Skin epidermis (tissue), 12 donors: Measurements from ENCODE around the gene NR5A2.

Experiments used
- H3K27ac ChIP-seq, 21 experiments: fragments of 200-600 bp; sonication (generic) in 11 of 21; one replicate each; pipeline ENCODE4 v1.5.0; 2020; ENCODE audit warnings: mild to moderate bottlenecking in 3 of 21, inconsistent platforms in 2 of 21, moderate library complexity in 2 of 21
- H3K4me3 ChIP-seq, 7 experiments: fragments of 200-600 bp; sonication (generic) in 2 of 7; one replicate each; pipeline ENCODE4 v1.5.0; 2020; ENCODE audit warnings: inconsistent platforms in 2 of 7, mild to moderate bottlenecking in 2 of 7, moderate library complexity in 1 of 7

The NR5A2 gene

GRCh38 chr1:200053091-200053490 lies 25.6 kb downstream of the NR5A2 start:
- Histone ChIP-seq H3K27ac (no peak overlapping the region), H3K4me3 (no peak overlapping the region)

- H3K4me3 ChIP-seq, result no peak overlapping the region
- no peak overlapping the region for H3K27ac ChIP-seq
Observed at GRCh38 chr1:200053646-200054045, 26.1 kb downstream of the NR5A2 start.

GRCh38 chr1:200058341-200058740 lies 30.8 kb downstream of the NR5A2 start:
- Histone ChIP-seq H3K27ac (no peak overlapping the region), H3K4me3 (no peak overlapping the region)

GRCh38 chr1:200062143-200062542 lies 34.6 kb downstream of the NR5A2 start:
- no peak overlapping the region for H3K4me3 ChIP-seq
- no peak overlapping the region for H3K27ac ChIP-seq

GRCh38 chr1:200072636-200073285 lies 45.3 kb downstream of the NR5A2 start:
- Histone ChIP-seq H3K4me3 (no peak overlapping the region), H3K27ac (no peak overlapping the region)

- Histone ChIP-seq H3K27ac (no peak overlapping the region), H3K4me3 (no peak overlapping the region)
Observed at GRCh38 chr1:200073286-200073637, 45.8 kb downstream of the NR5A2 start.

GRCh38 chr1:200075522-200075921 lies 48.0 kb downstream of the NR5A2 start:
- no peak overlapping the region for H3K4me3 ChIP-seq
- H3K27ac ChIP-seq, result peak overlapping the region in 3 of 21 experiments; percentile 9 to 45 (median 42)

- peak overlapping the region in 2 of 21 experiments; percentile 42 to 45 for H3K27ac ChIP-seq
- H3K4me3 ChIP-seq, result no peak overlapping the region
Observed at GRCh38 chr1:200075938-200076546, 48.5 kb downstream of the NR5A2 start.

- H3K4me3 ChIP-seq, result no peak overlapping the region
- no peak overlapping the region for H3K27ac ChIP-seq
Observed at GRCh38 chr1:200079232-200079940, 51.9 kb downstream of the NR5A2 start.

GRCh38 chr1:200081151-200081968 lies 53.9 kb downstream of the NR5A2 start:
- H3K4me3 ChIP-seq, result no peak overlapping the region
- H3K27ac ChIP-seq, result no peak overlapping the region

GRCh38 chr1:200081969-200082245 lies 54.4 kb downstream of the NR5A2 start:
- Histone ChIP-seq H3K4me3 (no peak overlapping the region), H3K27ac (no peak overlapping the region)

GRCh38 chr1:200082329-200082728 lies 54.8 kb downstream of the NR5A2 start:
- Histone ChIP-seq H3K27ac (no peak overlapping the region), H3K4me3 (no peak overlapping the region)

- H3K27ac ChIP-seq, result no peak overlapping the region
- H3K4me3 ChIP-seq, result no peak overlapping the region
Observed at GRCh38 chr1:200090252-200091159, 63.0 kb downstream of the NR5A2 start.

- Histone ChIP-seq H3K4me3 (no peak overlapping the region), H3K27ac (no peak overlapping the region)
Observed at GRCh38 chr1:200095057-200095577, 67.6 kb downstream of the NR5A2 start.

- Histone ChIP-seq H3K4me3 (no peak overlapping the region), H3K27ac (no peak overlapping the region)
Observed at GRCh38 chr1:200096774-200097173, 69.3 kb downstream of the NR5A2 start.

GRCh38 chr1:200099040-200099439 lies 71.5 kb downstream of the NR5A2 start:
- H3K4me3 ChIP-seq, result no peak overlapping the region
- no peak overlapping the region for H3K27ac ChIP-seq

GRCh38 chr1:200103966-200104583 lies 76.6 kb downstream of the NR5A2 start:
- Histone ChIP-seq H3K4me3 (no peak overlapping the region), H3K27ac (no peak overlapping the region)

- H3K27ac ChIP-seq, result no peak overlapping the region
- H3K4me3 ChIP-seq, result no peak overlapping the region
Observed at GRCh38 chr1:200107004-200107470, 79.5 kb downstream of the NR5A2 start.

GRCh38 chr1:200108659-200109058 lies 81.1 kb downstream of the NR5A2 start:
- no peak overlapping the region for H3K27ac ChIP-seq

More at GRCh38 chr1:200108659-200109058, 81.1 kb downstream of the NR5A2 start:
- H3K4me3 ChIP-seq, result no peak overlapping the region
